HG03442 (cell line): ENCODE data around the gene RNF152.

Experiments used
- ATAC-seq: cut with Tn5 transposase; IDR thresholded peaks from one replicate; pipeline ENCODE4 v1.9.1; 2021; ENCODE audit warnings: mild to moderate bottlenecking, moderate library complexity; ENCODE audit not compliant: unreplicated experiment

RNF152 gene

GRCh38 chr18:61894751-61895524, 2.1 kb upstream of the RNF152 start:
- no peak for ATAC-seq

DNA sequence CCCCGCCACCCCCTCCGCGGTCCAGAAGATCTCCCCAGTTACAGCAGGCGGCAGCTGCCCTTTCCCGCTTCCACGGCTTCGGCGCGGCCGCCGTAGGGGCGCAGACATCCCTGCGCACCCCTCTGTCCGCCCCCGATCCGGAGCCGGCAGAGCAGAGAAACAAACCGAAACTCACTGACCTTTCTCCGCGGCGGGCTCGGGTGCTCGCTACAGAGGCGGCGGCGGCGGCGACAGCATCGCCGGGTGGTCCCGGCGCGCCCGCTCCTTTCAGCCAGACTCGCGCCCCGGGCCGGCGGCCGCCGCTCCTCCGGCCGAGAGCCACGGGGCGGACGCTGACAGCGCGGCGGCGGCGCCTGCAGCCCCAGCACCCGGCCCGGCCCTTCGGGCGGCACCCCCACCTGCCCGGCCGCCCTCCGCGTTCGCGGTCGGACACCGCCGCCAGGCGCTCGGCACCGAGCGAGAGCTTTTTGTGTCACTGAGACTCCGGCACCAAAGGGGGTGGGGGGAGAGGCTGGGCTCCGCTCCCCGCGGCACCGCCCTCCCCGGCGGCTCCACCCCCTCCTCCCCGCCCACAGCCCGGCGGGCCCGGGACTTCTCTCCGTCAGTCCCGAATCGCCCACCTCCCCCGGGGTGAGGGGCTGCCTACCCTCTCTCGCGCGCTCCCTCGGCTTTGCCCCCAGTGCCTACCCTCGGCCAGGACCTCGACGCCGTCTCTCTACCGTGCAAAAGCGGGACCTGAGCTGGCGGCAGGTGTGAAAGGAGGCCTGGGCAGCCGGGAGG, 1.4 kb upstream of the RNF152 start:
- peak; percentile 78 for ATAC-seq

DNA sequence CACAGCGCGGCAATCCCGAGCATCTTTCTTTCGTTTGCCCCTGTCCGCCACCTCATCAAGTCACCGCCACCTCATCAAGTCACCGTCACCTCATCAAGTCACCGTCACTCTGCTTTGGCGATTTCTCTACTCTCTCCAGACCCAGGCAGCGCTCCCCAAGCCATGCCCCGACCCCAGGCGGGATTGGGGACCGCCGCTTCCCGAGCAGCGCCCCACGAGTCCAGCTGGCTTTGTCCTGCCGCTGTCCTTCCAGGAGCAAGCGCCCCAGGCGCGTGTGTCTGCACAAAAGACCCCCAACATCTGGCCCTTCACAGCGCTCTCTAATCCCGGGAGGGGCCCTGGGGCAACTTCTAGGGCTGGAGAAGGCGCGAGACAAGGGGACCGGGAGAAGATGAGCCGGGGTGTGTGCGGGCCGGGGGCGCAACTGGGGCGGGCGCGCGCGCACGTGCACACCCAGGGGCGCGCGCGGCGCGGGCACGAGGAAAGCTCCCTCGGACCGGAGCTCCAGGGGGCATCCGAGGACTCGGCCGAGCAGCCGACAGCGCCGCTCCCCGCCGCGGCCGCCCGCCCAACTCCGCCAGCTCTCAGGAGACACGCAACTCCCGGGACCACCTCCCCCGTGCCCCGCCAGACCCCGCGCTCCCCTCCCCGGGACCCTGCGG, 633 bp upstream of the RNF152 start:
- peak; percentile 11 for ATAC-seq

DNA sequence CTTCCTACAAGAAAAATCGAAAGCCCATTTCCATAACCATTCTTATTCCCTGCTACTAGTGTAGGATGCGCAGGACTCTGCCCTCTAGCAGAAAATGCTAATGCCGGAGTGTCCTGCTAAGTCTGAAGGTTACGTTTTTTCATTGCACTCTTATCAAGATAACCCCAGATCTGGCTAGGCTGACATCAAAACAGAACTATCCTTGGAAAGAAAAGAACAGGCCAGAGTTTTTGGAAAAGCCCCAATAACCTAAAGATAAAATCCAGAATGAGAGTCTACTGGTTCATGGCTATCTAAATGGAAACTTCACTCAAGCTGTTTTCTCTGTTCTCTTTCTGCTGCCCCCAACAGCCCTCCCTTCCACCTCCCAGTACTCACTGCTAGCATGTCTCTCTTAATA, 913 bp downstream of the RNF152 start:
- no peak for ATAC-seq

- ATAC-seq = no peak
These were observed 1.5 kb downstream of the RNF152 start for GRCh38 chr18:61891271-61891670.

- ATAC-seq = no peak
These were observed 2.5 kb downstream of the RNF152 start for GRCh38 chr18:61890344-61890743.

DNA sequence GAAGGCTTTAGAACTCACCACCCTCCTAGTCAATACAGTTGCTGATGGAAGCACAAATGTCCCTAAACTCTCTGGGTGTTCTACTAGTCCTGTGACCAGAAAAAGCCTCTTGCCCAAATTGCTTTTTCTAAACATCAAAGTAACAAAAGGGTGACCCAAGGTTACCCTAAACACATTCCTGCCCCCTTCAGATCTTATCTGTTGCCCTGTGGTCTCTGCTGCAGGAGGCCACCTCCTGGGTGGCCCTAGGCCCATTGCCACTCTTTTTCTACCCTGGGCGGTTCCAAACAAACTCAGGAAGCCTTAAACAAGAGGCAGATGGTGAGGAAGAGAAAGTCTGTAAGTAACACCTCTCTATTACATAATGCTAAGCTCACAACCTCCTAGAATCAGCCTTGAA, 3.3 kb downstream of the RNF152 start:
- no peak for ATAC-seq

DNA sequence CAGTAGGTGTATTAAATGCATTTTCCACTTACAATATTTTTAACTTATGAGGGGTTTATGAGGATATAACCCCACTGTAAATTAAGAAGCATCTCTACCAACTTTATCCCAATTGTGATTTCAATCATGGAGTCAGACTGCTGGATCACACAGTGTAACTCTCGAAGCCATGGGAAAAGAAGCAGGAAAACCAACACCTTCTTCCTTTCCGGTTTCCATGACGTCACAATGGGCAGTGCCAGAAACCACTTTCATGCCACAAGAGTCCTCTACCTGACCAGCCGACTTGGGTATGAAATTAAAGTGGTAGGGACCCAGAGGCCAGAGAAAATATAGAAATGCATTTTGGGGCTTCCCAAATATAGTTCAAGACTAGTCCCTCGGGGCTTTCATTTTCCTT, 4.2 kb downstream of the RNF152 start:
- ATAC-seq = no peak

- ATAC-seq = no peak
These were observed 5.0 kb downstream of the RNF152 start for GRCh38 chr18:61887838-61888237.

DNA sequence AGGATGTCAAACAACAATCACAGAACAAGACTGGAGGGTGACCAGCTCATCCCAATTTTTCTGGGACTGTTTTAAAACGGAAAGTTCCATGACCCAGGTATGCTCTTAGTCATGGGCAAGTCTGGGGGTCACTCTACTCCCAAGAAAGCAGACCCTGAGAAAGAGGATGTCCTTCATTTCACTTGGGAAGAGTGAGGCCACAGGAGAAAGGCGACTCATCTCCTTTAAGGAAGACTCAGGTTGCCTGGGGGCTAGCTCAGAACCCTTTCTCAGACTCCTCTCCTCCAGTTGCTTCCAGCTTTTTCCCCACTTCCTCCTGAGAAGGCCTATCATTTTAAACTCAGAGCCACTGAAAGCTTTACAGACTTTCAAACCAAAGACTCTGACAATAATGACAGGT, 9.3 kb downstream of the RNF152 start:
- ATAC-seq = no peak

GRCh38 chr18:61882296-61883004, 10.4 kb downstream of the RNF152 start:
- no peak for ATAC-seq

DNA sequence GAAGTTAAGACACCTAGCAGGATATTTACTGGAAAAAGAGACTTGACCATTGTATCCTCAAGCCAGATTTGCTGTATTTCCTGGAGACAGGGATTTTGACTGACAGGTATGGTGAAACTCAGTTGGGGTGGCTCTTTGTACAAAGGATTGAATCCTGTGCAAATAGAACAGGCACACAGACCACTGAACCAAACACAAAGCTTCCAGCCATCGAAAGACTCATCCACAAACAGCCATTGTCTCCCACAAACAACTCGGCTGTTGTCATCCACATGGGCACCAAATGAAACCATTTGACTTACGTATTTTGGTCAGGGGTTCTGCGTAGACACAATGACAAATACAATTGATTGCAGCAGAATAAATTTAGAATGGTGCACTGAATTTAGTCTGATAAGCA, 15.9 kb downstream of the RNF152 start:
- ATAC-seq = no peak

- no peak for ATAC-seq
These were observed 22.7 kb downstream of the RNF152 start for GRCh38 chr18:61870151-61870550.

- no peak for ATAC-seq
These were observed 23.2 kb downstream of the RNF152 start for GRCh38 chr18:61869636-61870035.

GRCh38 chr18:61865466-61866175, 27.2 kb downstream of the RNF152 start:
- ATAC-seq = no peak

- ATAC-seq = no peak
These were observed 31.4 kb downstream of the RNF152 start for GRCh38 chr18:61861372-61861771.

- no peak for ATAC-seq
These were observed 32.5 kb downstream of the RNF152 start for GRCh38 chr18:61860302-61860701.

DNA sequence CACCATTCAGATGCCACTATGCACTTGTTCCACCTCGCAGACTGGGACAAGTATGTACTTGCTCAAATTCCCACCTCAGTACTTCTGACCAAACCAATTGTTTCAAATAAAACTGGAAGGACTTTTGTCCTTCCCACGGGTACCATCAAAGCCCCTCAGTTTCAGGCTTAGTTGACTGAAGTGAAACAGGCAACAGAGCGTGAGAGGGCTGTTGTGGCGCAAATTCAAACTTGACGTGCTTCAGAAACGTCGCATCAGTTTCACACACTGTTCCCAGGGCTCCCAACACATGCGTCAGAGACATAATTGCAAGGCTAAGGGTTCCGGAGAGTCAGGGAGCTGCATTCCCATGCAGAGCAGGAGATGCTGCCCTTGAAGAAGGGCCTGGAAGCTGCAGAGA, 33.7 kb downstream of the RNF152 start:
- ATAC-seq = no peak

- no peak for ATAC-seq
These were observed 36.1 kb downstream of the RNF152 start for GRCh38 chr18:61856678-61857077.
